ENCODE data around the gene DOCK2. TPM values are rescaled to one million over a fixed set of nuclear protein-coding genes. Genes with fewer than 3 reads are reported as not detected.

DOCK2 gene
- total RNA-seq, 1 donor, result 167 TPM

GRCh38 chr5:169778622-169779596 lies 141.8 kb downstream of the DOCK2 start:
- DNase-seq (ENCODE audit: low read depth in 2 of 3, low spot score in 2 of 3), result no peak

GRCh38 chr5:169781420-169782345 lies 144.6 kb downstream of the DOCK2 start:
- no peak for DNase-seq (ENCODE audit: low read depth in 2 of 3, low spot score in 2 of 3)

GRCh38 chr5:169785771-169786618 lies 148.9 kb downstream of the DOCK2 start:
- no peak for DNase-seq (ENCODE audit: low read depth in 2 of 3, low spot score in 2 of 3)

- DNase-seq (ENCODE audit: low read depth in 2 of 3, low spot score in 2 of 3), result no peak
Measured at GRCh38 chr5:169788168-169788567, 151.1 kb downstream of the DOCK2 start.

- no peak for DNase-seq (ENCODE audit: low read depth in 2 of 3, low spot score in 2 of 3)
Measured at GRCh38 chr5:169789417-169789940, 152.4 kb downstream of the DOCK2 start.

- DNase-seq (ENCODE audit: low read depth in 2 of 3, low spot score in 2 of 3), result no peak
Measured at GRCh38 chr5:169791251-169791650, 154.2 kb downstream of the DOCK2 start.

- no peak for DNase-seq (ENCODE audit: low read depth in 2 of 3, low spot score in 2 of 3)
Measured at GRCh38 chr5:169795338-169795737, 158.3 kb downstream of the DOCK2 start.

GRCh38 chr5:169796731-169797130 lies 159.7 kb downstream of the DOCK2 start:
- DNase-seq (ENCODE audit: low read depth in 2 of 3, low spot score in 2 of 3), result no peak

GRCh38 chr5:169797577-169797976 lies 160.5 kb downstream of the DOCK2 start:
- DNase-seq (ENCODE audit: low read depth in 2 of 3, low spot score in 2 of 3), result no peak

- no peak for DNase-seq (ENCODE audit: low read depth in 2 of 3, low spot score in 2 of 3)
Measured at GRCh38 chr5:169798438-169798837, 161.4 kb downstream of the DOCK2 start.

- no peak for DNase-seq (ENCODE audit: low read depth in 2 of 3, low spot score in 2 of 3)
Measured at GRCh38 chr5:169798906-169799660, 162.0 kb downstream of the DOCK2 start.

- no peak for DNase-seq (ENCODE audit: low read depth in 2 of 3, low spot score in 2 of 3)
Measured at GRCh38 chr5:169801324-169801777, 164.3 kb downstream of the DOCK2 start.

GRCh38 chr5:169801781-169802180 lies 164.7 kb downstream of the DOCK2 start:
- DNase-seq (ENCODE audit: low read depth in 2 of 3, low spot score in 2 of 3), result no peak

GRCh38 chr5:169803077-169803981 lies 166.3 kb downstream of the DOCK2 start:
- DNase-seq (ENCODE audit: low read depth in 2 of 3, low spot score in 2 of 3), result peak in 2 of 3 donors; percentile 31 to 56

- no peak for DNase-seq (ENCODE audit: low read depth in 2 of 3, low spot score in 2 of 3)
Measured at GRCh38 chr5:169804861-169805260, 167.8 kb downstream of the DOCK2 start.

GRCh38 chr5:169805527-169805934 lies 168.5 kb downstream of the DOCK2 start:
- DNase-seq (ENCODE audit: low read depth in 2 of 3, low spot score in 2 of 3), result no peak

GRCh38 chr5:169805937-169806700 lies 169.0 kb downstream of the DOCK2 start:
- no peak for DNase-seq (ENCODE audit: low read depth in 2 of 3, low spot score in 2 of 3)
